ENCODE results near the gene ZNF438.

The ZNF438 gene

DNA sequence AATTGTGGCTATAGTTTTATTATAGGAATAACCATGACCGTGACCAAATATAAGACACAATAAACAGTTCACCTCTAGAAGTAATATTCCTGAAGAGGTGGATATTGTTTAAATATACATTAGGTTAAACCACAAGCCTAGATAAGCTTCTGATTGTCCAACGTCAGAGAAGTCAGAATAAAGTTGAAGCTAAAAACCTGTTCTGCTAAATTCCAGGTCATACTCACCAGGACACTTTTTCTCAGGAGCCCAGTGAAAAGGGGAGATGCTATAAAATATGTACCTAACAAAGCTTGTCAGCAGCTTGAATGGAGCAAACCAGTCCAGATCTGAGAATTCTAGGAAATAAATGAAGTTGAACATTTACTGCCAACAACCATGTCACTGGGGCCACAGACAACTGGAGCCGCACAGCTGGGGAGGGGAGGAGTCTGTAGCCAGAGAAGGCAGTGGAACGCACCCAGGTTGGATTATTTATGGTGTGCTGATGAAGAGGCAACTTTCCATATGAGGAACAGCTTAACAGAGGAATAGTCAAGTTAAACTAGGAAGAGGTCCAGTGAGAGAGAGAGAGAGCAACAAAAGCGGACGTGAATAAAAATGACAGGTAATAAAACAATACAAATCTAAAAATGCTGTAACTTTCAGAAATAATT is 191.1 kb downstream of the ZNF438 start:
- no peak for DNase-seq

- DNase-seq = no peak
These were observed 192.0 kb downstream of the ZNF438 start for GRCh38 chr10:30839652-30840051.

DNA sequence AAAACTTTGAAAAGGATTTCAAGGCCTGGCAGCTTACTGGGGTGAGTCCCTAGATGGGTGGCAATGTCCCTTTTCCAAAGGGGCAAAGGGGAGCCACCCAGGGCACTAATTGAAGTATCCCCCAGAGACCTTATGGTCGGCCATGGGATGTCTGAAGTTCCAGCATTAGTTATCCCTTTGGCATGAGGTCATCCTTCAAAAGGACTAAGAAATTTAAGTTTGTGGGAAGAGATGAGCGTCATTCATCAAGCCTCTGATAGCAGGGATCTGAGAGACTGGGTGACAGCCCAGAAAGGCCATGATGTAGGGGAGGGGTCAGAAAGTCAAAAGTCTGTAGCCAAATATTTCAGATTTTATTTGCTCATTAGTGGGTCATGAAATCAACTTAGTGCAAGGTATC is 195.3 kb downstream of the ZNF438 start:
- DNase-seq = no peak

GRCh38 chr10:30835146-30835545 is 196.5 kb downstream of the ZNF438 start:
- no peak for DNase-seq

DNA sequence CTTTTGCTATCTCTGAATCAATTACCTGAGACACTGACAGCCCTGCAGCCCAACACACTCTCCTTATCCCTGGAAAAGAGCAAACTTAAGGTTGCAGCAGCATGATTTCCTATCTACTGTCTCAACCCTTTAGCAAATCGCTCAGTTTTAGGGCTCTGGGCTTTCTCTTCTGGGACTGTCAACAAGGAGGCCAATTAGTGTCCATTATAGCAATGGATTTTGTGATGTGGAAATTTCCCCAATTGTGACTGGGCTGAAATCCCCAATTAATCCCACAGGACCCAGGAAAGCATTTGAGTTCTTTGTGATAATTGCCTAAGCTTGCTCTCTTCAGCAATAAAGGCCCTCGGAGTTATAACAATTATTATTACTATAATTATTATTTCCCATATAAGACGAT is 197.0 kb downstream of the ZNF438 start:
- peak; percentile 32 for DNase-seq

GRCh38 chr10:30834153-30834552 is 197.5 kb downstream of the ZNF438 start:
- DNase-seq = peak; percentile 20

DNA sequence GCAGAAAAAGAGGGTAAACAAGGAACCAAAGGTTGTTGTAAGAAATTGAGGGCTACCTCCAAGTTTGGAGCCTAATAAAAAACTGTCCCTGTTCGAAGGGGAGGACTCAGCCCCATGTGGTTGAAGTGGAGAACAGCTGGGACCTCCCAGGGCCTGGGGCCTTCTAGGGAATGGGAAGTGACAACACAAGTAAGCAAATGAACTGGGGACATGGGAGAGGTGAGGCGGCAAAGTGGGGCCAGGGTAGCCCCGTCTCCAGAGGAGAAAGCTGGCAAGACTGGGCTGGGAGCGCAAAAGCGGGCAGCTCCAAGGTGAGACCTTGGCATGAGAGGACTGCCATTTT is 198.1 kb downstream of the ZNF438 start:
- no peak for DNase-seq

DNA sequence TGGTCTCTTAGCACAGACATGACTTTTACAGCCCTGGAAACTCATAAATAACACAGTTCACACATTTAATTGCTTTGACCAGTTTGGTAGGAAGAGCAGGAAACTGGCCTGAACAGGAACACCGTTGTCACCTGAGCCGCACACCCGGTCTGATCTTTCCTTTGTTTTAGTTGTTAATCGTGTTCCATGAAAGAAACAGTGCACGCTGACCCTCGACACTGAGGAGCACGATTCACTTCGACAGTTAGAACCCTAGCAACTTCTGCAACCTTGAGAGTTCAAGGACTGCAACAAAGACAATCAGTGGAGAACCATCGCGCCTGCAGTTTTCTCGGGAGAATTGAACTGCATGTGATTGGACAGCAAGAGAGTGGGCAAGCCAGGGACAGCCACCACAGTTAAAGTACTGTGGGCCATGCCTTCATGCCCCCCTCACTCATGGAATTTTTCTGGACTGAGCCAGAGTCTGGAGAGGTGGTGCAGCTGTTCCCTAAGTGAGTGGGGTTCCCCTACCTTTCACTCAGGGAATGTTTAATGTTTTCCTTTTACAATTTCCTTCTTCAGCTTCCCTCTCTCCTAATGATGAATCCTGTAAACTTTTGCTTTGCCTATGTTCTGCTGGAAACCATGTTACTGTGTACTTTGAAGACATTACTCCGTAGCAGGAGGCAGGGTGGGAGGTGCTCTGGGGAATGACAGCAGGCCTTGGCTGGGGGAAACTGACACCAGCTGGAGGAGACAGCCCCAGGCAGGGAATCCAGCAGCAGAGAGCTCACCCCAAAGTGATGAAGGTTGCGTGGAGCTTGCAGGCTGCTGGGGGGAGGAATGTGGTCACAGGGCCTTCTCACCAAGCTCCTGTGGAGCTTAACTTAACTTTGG is 198.7 kb downstream of the ZNF438 start:
- no peak for DNase-seq

GRCh38 chr10:30832001-30832748 is 199.5 kb downstream of the ZNF438 start:
- DNase-seq = no peak

DNA sequence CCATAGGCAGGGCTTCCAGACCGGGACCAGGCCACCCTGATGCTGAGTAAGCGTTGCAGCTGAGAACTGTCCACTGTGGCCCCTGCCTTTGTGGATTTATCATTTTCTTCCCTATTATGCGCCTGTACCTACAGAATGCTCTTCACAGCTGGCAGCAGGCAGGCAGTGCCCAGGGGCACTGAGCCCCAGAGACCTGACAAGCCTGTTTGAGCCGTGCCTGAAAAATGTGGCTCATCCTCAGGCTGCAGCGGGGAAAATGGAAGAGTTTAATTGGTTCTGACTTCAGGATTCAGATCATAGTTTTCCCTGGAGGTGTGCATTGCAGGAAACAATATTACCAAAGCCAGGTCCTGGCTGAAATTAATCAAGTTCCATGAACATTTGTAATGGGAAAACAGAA is 200.2 kb downstream of the ZNF438 start:
- no peak for DNase-seq

GRCh38 chr10:30830315-30831230 is 201.1 kb downstream of the ZNF438 start:
- peak; percentile 15 for DNase-seq

DNA sequence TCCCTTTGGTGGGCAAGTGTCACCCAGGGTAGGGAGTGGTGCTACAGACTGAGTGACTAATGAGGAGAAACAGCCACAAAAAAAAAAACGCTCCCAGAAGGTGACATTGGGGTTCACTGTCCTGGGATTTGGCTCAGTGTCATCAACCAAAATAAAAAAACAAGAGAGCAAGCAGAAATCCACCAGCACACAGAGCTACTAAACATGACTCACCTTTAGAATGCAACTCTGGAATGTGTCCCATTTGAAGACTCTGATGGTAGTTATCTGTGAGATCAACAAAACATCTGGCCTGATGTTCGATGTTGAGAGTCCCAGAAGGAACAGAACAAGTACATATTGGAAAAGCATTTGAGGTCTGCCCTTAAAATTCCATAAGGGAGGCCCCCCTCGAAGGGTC is 201.8 kb downstream of the ZNF438 start:
- DNase-seq = no peak

DNA sequence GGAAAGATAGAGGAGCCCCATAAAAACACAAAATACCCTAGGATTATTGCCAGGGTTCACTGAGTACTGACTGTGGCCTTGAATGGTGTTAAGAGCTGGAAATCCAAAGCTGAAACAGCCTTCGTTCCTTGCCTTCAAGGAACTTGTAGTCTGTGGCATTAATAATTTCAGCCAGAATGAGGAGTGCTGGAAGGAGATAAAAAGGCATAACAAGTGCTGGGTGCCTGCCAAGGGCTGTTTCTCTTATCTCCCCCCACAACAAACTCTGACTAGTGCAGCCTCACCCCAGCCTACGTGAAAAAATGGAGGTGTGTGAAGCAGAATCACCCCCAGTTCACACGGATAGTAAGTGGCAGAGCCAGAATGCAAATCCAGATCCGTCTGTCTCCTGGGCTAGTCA is 203.0 kb downstream of the ZNF438 start:
- no peak for DNase-seq

DNA sequence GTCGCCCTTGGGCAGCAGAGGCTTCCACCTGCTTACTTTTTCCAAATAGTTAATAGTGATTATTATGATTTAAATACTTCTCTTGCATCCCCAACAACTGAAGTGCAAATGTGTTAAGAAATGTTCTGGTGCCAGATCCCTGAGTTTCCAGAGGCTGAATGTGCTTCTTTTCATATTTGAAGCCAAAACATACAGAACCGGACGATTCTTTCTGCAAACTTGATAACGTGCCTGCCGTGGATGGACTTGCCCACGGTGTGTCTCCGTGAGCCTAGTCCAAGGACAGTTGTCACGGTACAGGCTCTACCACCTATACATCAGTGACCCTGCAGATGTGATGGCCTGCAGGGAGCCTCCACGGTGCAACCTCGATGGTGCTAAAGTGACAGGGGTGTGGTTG is 203.5 kb downstream of the ZNF438 start:
- no peak for DNase-seq

GRCh38 chr10:30827531-30828120 is 204.0 kb downstream of the ZNF438 start:
- no peak for DNase-seq

- DNase-seq = no peak
These were observed 205.0 kb downstream of the ZNF438 start for GRCh38 chr10:30826679-30827078.

- DNase-seq = no peak
These were observed 206.2 kb downstream of the ZNF438 start for GRCh38 chr10:30825495-30825894.

GRCh38 chr10:30825022-30825421 is 206.6 kb downstream of the ZNF438 start:
- no peak for DNase-seq

GRCh38 chr10:30823651-30824050 is 208.0 kb downstream of the ZNF438 start:
- DNase-seq = no peak

- no peak for DNase-seq
These were observed 208.8 kb downstream of the ZNF438 start for GRCh38 chr10:30822693-30823465.

- DNase-seq = no peak
These were observed 209.5 kb downstream of the ZNF438 start for GRCh38 chr10:30821994-30822692.
